Right forelimb (tissue), 1 donor: ENCODE data around the gene CTIF.

Source experiments
- DNase-seq: peaks from one replicate; pipeline ENCODE4 v3.0.0-alpha.2; 2018

CTIF gene

DNA sequence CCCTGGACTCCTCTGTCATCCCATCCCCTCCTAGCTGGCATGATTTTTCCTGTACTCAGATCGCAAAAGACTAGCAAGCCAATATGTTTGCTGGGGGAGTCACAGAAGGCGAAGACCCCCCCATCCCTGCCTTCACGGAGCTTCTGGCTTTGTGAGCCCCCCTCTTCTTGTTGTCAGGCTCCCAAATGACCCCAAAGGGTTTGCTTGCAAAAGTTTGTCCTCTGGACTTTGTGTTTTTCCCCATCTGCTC is 242.0 kb downstream of the CTIF start:
- DNase-seq = no peak

DNA sequence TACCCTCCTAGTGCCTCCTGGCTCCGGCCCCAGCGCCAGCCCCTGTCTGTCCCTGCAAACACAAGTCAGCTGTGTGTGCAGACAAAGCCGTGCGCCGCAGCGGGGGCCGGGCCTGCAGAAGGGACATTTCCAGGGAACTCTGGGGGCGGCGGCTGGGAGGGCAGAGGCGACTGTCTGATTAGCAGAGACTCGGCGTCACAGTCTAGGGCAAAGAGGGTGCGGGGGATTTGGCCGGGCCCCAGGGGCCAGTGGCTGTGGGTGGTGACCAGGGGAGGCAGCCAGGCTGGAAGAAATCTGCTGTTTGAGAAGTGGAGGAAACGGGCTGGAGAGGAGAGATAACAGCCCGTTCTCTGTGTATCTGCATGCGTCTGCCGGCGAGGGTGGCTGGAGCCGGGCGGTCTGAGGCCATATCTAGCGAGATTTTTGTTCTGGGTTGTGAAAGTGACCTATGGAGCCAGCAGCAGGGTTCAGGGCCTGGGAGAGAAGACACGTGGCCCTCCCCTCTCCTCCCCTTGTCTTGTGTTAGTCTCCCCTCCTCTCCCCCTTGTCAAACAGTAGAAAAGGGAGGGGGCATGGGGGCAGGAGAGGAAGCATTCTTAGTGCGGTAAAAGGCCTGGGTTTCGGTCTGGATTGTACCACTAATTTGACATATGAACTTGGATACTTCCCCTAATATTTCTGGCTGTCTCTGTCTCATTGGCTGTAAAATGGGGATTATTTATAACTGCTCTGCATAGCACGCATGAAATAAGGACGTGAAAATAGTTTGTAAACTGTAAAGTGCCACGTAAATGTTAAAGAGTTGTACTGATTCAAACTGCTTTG is 242.5 kb downstream of the CTIF start:
- DNase-seq = peak; percentile 77

DNA sequence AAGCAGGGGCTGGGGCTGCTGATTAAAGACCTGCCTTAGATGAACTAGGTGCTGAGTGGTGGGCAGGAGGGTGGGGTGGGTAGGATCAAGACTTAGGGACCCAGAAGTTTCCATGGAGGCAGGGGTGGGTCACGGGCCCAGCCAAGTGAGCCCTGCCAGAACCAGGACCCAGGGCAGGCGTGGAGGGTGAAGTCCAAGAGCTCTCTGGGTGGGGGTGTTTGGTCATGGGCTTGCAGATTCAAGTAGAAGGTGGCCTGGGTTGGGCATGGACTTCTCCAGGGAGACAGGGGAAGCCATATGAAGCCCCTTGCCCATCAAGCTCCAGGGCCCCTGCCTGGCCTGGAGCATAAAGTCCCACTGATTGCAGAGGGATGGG is 243.1 kb downstream of the CTIF start:
- DNase-seq = no peak

DNA sequence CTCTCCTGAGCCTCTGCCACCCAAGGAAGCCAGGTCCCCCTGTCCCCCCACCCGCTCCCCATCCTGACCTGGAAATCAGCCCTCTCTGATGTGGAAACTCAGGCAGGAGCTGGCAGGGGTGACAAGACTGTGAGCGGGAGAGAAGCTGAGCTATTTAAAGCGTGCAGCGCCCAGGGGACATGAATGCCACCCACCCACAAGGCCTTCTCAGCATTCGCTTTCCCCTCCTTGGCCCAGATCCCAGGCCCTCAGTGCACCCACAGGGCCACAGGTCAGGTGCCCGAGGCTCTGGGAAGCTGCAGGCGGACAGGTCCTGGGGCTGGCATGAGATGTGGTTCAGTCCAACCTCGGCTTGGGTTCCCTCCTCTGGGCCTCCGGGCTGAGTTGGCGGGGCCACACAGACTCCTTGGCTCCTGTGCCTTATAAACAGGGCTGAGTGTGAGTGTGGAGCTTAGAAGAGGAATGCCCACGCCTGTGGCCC is 243.6 kb downstream of the CTIF start:
- DNase-seq = peak; percentile 66

DNA sequence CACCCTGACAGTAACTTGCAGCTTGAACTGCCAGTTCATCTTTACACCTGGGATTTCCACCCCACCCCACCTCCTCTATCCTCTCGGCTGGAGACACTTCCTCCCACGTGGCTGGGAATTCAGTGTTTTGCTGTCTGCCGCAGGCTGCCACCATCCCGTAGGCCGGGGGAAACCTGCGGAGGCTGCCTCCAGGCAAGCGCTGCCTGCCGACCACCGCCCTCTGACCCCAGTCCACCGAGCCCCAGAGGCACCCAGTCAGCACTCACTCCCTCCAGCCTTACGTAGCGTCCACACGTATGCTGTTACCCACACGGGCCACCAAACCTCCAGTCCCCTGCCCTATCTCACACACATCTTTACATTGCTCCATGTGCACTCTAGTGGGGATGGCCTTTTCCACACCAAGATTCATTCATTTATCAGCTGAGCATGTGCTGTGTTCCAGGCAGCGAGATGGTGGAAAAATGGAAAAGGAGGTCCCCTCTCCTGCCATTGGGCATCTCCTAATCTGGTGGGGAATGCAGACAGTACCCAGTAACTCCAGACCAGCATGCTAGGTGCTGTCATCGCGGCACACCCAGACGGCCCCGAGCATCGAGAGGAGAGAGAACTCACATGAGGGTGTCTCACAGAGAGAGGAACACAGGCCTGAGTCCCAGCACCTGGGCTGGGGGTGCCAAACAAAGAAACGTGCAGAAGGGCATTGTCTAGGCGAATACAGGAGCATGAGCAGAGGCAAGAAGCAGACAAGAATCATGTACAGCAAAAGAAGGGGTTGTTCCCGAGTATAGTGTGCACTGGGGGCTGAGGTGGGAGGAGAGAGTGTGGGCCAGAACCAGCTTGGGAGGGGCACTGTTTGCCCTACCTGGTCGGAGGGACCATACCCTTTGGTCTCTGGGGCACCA is 245.0 kb downstream of the CTIF start:
- DNase-seq = no peak

DNA sequence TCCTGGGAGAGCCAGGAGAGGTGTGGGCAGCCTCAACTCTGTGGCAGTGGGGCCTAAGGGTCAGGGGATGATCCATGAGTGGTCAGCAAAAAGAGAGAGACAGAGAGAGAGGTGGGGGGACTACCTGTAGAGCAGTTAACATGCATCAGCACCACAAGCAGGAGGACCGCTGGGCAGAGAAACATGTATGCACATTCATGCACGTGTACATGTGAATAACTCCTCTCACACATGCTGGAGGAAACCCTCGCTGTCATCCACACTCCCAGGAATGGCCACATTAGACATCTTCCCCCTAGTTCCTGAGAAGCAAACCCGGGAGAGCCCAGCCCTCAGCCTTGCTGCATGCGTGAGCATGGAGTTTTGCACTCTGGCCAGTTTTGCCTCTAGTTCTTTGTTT is 245.8 kb downstream of the CTIF start:
- DNase-seq = no peak

DNA sequence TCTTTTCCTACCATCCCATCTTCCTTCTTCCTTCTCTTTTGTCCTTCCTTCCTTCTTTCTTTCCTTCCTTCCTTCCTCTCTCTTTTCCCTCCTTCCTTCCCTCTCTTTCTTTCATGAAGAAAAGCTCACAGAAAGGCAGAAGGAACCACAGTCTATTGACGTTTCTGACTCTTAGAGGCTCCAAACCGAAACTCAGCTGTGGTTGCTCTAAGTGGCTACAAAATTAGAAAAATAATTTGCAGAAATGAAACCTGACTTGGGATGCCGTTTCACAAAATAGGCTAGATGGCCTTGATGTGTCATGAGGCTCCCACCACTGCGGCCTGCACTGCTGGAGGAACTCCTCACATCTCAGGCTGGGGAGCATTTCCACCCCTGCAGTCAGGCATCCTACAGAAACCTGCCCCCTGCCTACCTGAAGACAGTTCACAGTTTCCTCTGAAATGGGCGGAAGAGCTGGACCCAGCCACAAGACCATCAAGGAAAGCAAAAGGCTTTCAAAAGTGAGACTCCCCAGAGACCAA is 246.3 kb downstream of the CTIF start:
- no peak for DNase-seq

DNA sequence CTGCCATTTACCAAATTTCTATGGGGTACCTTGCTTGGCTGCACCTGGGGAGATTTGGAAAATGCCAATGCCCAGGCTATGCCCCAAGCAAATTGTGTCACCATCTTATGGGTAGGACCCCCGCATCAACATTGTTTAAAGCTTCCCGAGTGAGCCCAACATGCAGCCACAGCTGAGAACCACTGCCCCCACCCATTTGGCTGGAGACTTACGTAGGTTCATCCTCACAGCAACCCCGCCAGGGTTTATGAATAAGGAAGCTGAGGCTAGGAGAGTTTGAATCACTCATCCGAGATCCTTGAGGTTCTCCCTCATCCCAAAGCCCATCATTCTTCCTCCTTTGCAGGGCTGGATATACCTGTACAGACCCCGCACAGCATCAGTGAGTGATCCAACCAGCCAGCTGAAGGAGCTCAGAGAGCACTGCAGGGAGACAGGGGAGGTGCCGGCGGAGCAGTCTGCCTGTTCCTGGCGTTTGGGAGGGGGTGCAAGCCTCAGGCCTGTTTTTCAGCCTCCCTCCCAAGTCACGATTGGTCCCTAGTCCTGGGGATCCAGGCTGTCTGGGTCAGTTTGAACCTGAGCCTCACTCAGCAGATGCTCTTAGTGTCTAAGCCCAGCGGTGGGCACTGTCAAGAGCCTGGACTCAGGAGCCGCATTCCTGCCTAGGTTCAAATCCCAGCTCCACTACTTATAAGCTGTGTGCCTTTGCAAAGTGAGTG is 247.1 kb downstream of the CTIF start:
- DNase-seq = peak; percentile 11

DNA sequence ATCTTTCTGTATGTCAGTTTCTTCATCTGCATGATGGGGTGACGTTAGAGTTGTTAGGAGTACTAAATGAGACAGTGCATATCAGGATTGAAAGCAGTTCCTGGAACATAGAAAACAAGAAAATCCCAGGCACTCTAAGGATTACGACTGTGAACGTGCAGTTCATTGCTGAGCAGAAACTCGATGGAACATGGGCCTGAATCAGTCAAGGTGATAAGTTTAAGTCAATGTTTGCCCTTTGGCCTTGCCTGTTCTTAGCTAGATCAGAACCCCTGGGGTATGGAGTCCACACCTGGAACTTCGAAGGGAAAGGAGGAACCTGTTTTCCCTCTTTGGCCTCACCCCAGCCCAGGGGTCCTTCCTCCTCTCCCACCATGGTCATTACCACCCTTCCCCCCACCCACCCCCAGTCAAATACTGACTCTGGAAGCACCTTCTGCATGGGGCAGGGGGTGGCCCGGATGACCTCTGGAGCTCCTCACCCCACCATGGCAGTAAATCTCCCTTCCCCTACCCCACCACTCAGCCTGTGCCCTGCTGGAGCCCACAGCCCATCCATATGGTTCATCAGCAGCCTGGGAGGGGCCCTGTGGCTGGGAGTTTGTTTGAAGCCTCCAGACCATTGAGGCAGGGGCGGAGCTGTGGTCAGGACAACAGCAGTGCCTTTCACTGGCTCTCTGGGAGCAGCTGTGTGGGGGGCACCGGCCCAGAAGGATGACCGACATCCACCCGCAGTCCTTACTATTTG is 247.8 kb downstream of the CTIF start:
- DNase-seq = peak; percentile 37

DNA sequence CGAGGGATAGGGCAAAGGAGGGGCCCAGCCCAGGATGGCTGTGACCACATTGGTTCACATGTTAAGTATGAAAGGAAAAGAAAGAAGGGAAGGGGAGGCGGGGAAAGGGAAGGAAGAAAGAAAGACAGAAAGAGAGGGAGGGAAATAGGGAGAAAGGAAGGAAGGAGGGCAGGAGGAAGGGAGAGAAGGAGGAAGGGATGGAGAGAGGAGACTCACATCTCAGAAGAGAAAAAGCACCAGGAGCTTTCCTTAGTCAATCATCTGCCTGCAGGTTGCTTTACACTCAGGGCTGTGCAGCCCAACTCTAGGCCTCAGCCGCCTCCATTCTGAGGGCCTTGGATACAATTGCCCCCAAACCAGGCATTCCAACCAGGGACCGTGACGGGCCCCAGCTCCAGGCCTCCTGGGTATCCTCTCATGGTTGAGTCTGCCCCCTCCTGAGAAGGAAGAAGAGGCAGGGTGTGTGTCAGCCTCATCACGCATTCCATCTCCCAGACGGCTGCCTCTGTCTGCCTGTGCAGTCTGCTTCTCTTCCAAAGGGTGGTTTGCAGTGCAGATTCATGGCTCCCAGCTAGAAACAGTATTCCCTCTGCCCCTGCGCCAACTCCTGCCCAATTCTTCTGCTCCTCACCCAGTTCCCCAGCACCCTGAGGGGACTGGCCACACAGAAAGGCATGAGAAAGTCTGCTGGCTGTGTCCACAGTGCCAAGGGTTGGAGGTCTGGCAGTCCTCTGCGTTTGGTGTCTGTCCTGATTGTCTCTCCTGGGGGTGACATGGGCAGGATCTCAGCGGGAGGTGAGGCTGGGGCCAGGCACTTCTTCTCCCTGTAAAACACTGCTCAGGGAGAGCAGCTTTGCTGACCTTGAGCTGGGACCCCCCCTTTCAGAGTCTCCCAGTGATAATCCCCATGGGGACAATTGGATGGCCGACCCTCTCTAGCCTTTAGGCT is 248.6 kb downstream of the CTIF start:
- DNase-seq = peak; percentile 41

DNA sequence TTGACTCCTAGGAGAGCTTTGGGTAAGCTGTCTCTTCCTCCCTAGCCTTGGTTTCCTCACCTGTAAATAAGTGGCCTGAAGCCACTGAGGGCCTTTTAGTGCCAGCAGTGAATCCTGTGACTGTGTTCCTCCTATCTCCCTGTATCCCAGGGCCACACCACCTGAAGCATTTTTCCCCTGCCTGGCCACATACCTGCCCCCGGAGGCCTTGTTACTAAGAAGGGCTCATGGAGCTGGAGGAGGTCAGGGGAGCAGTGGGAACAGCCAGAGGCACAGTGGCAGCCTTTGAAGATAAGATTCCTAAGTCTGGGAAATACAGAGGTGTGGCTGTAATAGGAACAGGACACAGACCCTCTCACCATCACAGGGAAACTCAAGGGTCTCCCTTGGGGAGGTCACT is 249.5 kb downstream of the CTIF start:
- peak; percentile 9 for DNase-seq

DNA sequence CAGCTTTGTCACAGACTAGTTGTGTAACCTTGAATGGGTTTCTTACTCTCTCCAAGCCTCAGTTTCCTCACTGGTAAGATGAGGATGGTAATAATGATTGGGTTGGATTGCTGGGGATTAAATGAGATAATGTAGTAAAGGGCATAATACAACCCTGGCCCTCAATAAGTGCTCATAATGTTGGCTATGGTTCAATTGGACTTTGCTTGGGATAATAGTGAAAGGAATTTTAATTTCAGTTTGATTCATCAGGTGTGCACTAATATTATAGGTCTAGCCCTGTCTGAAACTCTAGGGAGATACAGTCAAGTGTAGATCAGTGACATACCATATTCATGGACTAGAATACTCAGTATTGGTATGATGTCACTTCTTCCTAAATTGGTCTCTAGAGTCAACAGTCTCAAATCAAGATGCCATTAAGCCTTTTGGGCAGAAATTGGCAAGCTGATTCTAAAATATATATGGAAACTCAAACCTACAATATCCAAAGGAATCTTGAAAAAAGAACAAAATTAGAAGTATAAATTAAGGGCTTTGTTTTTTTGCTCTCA is 250.5 kb downstream of the CTIF start:
- DNase-seq = no peak

DNA sequence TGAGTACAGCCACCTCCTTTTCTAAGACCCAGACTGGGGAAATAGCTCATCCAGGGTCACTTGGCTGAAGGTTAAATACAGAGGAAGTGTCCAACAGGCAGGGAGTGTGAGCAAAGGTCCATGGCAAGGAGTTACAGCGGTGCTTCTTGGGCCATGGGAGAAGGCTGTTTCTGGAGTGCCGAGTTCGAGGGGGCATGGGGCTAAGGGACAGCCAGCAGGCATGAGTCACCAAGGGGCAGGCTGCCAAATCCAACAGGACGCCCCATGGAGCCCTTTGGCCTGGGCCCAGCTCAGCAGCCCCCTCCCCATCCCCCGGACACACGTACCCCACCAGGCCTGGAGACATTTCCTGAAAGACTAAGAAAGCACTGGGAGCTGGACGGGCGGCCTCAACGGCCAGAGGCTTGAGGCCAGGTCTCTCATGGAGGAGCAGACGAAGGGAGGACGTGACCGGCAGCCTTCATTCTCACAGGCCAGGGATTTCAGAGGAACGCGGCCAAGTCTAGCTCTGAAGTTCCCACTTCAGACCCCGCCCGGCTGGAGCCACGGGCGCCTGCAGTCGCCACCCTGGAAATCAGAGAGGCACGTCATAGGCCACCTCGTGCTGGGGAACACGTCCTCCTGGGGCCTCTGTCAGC is 251.5 kb downstream of the CTIF start:
- peak; percentile 68 for DNase-seq

DNA sequence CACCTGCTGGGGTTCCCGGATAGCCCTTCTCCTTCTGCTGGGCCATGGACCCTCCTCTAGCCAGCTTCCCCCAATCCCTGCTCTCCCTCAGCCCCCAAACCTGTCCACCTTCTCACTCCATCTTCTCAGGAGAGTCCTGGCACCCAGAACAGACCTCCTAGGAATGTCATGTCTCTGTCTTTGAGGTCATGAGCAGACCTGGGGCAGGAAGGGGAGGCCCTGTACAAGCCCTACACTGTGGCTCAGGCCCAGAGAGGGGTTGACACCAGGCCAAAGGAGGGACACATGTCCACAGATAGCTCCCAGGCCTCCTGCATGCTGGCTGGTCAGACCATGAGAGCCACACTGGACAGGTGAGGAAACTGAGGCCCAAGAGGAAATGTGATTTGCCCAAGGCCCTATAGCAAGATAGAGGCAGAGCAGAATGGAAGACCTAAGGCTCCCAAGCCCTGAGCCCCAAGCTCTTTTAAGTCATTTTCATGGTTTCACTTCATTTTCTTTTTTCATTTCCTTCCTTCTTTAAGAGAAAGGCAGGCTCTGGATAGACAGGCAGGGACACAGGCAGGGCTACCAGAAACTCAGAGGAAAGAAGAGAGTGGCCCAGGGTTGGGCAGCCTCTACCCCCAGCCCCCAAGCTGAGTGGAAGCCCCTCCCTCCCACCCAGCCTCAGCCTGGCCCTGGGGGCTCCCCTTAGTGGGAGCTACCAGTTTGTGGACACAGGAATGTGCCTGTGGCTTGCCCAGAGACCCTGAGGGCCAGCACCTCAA is 252.2 kb downstream of the CTIF start:
- no peak for DNase-seq

DNA sequence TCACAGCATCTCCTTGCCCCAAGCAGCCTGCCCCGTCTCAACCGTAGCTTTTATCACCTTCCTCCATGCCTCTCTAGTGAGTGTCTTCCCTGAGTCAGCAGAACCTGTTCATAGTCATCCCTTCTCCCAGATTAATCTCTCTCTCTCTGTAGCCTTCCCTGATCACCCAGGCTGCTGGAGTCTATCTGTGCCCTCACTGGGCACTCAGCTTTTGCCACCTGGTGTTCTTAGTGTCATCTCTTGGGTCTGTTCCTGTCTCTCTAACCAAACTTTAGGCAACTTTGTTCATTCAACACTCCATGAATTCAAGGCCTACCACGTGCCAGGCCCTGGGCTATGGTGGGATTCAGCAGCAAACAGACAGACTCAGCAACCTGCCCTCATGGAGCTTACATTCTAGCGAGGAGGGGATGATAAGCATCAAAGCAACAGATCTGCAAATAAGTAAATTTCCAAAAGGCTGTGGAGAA is 252.8 kb downstream of the CTIF start:
- peak; percentile 34 for DNase-seq

DNA sequence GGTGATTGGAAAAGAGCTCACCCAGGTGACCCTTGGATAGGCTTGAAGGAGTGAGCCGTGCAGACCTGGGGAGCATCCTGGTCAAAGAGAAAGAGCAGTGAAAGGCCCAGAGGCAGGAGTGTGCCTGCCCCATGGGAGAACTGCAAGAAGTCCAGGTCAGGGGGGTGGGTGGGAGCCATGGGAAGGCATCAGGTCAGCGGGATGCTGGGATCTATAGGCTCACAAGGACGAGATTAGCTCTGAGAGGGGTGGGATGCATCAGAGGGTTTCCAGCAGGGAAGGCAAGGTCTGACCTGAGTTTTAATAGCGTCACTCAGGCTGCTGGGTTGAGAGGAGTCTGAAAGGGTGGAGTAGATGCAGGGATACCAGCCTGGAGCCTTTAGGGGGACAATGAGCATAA is 253.3 kb downstream of the CTIF start:
- peak; percentile 25 for DNase-seq

DNA sequence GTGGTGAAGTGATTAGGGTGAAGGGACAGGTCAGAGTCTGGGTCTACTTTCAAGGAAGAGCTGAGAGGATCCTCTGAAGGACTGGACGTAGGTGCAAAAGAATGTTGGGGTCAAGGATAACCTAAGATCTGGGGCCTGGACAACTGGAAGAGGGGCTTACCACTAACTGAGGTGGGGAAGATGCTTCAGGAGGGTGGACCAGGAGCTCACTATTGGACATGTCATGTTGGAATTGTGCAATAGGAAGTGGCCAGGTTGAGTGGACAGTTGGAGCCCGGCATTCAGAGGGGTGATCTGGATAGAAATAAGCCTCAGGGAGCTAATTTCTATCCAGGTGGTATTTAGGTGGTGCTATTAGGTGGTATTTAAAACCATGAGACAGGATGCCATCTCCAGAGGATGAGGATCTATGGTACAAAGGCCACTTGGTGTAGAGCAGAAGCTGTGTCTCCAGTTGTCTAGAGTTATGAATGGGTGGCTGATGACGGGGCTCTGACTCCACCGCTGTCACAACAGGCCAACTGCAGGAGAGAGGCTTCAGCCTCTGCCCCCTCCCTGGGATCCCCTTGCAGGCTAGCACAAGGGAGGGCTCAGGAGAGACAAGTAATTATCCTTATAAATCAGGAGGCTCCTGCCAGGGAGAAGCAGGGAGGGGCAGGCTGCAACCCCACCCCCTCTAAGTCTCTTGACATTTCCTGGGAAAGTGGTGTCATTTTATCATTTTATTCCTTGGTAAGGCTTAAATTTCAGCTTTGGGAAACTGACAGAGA is 254.0 kb downstream of the CTIF start:
- peak; percentile 41 for DNase-seq

DNA sequence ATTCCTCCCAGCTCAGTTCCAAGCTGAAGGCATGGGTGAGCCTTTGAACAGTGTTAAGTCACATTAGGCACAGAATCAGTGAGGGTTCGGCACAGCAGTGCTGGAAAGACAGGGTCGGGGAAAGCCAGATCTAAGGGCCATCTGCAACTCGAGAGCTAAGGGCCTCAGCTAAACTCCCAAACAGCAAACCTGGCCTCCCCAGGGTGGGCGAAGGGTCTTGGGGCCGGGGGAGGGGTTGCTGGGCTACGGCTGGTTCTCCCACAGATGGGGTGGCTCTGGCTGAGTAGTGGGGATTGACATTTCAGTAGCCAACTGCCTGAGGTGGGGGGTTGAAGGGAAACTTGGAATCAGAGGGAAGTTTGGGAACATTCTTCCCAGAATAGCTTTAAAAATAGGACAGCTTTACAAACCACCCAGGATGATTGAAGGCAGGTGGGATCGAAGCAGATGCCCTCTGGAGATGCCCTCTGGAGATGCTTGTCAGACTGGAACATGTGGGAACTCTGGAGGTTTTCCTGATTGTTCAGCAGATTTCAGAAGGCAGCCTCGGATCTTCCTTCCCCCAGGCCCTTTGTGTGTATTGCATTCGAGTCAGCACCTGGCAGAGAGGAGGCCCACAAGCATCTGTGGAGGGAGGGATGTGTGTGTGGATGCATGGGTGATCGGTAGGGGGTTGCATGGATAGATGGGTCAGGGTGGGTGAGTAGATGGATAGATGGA is 255.6 kb downstream of the CTIF start:
- DNase-seq = peak; percentile 21
